ENCODE measurements around the gene TJP3. TPM values are rescaled to one million over a fixed set of nuclear protein-coding genes. Genes with fewer than 3 reads are reported as not detected.
"Not testable (repeated sequence)": the region's sequence is repeated elsewhere in the genome, so short reads cannot be mapped to it uniquely, and the experiment has no call there.

Gene TJP3
- total RNA-seq, 1 donor from 2014 or later: 3.1 TPM

- peaks cover 15% of the 10 kb centered on the region for H3K9me3 Mint-ChIP-seq (ENCODE audit: unreplicated experiment)
- no peak overlapping the region for H3K27ac Mint-ChIP-seq (ENCODE audit: unreplicated experiment)
- DNase-seq: no peak
- no peak overlapping the region for H3K4me3 Mint-ChIP-seq (ENCODE audit: unreplicated experiment)
- TF ChIP-seq, protein P1, sequence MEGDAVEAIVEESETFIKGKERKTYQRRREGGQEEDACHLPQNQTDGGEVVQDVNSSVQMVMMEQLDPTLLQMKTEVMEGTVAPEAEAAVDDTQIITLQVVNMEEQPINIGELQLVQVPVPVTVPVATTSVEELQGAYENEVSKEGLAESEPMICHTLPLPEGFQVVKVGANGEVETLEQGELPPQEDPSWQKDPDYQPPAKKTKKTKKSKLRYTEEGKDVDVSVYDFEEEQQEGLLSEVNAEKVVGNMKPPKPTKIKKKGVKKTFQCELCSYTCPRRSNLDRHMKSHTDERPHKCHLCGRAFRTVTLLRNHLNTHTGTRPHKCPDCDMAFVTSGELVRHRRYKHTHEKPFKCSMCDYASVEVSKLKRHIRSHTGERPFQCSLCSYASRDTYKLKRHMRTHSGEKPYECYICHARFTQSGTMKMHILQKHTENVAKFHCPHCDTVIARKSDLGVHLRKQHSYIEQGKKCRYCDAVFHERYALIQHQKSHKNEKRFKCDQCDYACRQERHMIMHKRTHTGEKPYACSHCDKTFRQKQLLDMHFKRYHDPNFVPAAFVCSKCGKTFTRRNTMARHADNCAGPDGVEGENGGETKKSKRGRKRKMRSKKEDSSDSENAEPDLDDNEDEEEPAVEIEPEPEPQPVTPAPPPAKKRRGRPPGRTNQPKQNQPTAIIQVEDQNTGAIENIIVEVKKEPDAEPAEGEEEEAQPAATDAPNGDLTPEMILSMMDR (IDR thresholded peaks at IDR 0.05; ENCODE audit: partially characterized antibody, unreplicated experiment): no peak
- H3K36me3 Mint-ChIP-seq (ENCODE audit: unreplicated experiment): no peaks in the 10 kb centered on the region
- no peaks in the 10 kb centered on the region for H3K4me1 Mint-ChIP-seq (ENCODE audit: low read depth, unreplicated experiment)
- peaks cover 9% of the 10 kb centered on the region for H3K27me3 Mint-ChIP-seq (ENCODE audit: unreplicated experiment)
These were observed 56.9 kb downstream of the TJP3 start for GRCh38 chr19:3765121-3765520.

- not testable (repeated sequence) for H3K4me1 Mint-ChIP-seq (ENCODE audit: low read depth, unreplicated experiment); H3K4me3 Mint-ChIP-seq (ENCODE audit: unreplicated experiment); H3K27me3 Mint-ChIP-seq (ENCODE audit: unreplicated experiment); H3K27ac Mint-ChIP-seq (ENCODE audit: unreplicated experiment); DNase-seq; H3K36me3 Mint-ChIP-seq (ENCODE audit: unreplicated experiment)
- H3K9me3 Mint-ChIP-seq (ENCODE audit: unreplicated experiment): peaks cover 15% of the 10 kb centered on the region
These were observed 57.6 kb downstream of the TJP3 start for GRCh38 chr19:3765757-3766156.

GRCh38 chr19:3766520-3766919, 58.3 kb downstream of the TJP3 start:
- H3K27me3 Mint-ChIP-seq (ENCODE audit: unreplicated experiment): peaks cover 10% of the 10 kb centered on the region
- peaks cover 11% of the 10 kb centered on the region for H3K9me3 Mint-ChIP-seq (ENCODE audit: unreplicated experiment)
- H3K4me1 Mint-ChIP-seq (ENCODE audit: low read depth, unreplicated experiment): no peaks in the 10 kb centered on the region
- peak overlapping the region; percentile 22 for H3K27ac Mint-ChIP-seq (ENCODE audit: unreplicated experiment)
- TF ChIP-seq, protein P1 (IDR thresholded peaks at IDR 0.05; ENCODE audit: partially characterized antibody, unreplicated experiment): no peak
- no peak for DNase-seq
- no peak overlapping the region for H3K4me3 Mint-ChIP-seq (ENCODE audit: unreplicated experiment)
- H3K36me3 Mint-ChIP-seq (ENCODE audit: unreplicated experiment): no peaks in the 10 kb centered on the region

DNA sequence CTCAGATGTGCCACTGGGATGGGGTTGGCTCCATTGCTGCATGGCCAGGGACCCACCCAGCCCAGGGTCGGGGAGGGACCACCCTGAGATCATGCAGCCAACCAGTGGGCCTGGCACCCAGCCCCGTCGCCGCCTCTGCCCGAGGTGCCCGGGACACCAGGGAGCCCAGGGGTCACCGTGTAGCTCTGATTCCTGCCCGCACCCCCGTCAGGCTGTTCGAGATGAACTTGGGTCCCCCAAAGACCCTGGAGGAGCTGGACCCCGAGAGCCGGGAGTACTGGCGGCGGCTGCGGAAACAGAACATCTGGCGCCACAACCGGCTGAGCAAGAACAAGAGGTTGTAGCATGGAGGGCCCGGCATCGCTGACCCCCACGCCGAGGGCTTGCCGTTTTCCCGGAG, 58.9 kb downstream of the TJP3 start:
- DNase-seq: no peak
- Mint-ChIP-seq H3K4me3 (ENCODE audit: unreplicated experiment) (no peak overlapping the region), H3K4me1 (ENCODE audit: low read depth, unreplicated experiment) (no peaks in the 10 kb centered on the region), H3K36me3 (ENCODE audit: unreplicated experiment) (no peaks in the 10 kb centered on the region), H3K27me3 (ENCODE audit: unreplicated experiment) (peaks cover 6% of the 10 kb centered on the region), H3K27ac (ENCODE audit: unreplicated experiment) (no peak overlapping the region), H3K9me3 (ENCODE audit: unreplicated experiment) (peaks cover 11% of the 10 kb centered on the region)
- TF ChIP-seq, protein P1 (IDR thresholded peaks at IDR 0.05; ENCODE audit: partially characterized antibody, unreplicated experiment): no peak

DNA sequence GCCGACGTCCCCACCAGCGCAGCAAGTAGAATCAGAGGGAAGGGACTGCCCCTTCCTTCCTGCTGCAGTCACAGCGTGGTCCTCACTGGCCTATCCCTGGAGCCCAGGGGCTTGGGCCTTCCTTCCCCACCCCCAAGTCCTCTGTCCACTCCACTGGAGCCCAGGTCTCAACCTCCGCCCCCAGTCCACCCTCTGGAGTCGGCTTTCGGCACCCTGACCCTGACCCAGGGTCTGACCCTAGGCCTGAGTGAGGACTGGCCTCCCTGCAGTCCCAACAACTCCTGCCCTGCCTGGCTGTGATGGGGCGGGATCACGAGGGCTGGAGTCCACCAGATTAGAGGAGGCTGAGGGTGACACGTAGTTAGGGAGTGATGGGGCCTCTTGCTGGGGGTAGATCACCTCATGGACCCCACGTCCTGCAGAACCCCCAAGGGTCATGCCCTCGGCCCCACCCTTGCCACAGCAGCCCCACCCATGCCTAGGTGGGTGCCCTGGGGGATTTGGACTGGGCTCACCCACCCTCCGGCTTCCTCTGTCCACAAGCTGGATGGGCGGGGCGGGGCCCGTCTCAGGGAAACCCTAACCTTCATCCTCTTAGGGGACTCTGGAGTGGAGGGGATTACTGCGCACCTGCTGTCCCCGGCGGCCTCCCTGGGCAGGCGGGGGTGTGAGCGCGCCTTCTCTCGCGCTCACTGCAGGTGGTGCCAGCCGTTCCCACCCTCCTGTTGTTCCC, 60.0 kb downstream of the TJP3 start:
- no peaks in the 10 kb centered on the region for H3K36me3 Mint-ChIP-seq (ENCODE audit: unreplicated experiment)

More for the DNA sequence above, 60.0 kb downstream of the TJP3 start:
- peaks cover 6% of the 10 kb centered on the region for H3K9me3 Mint-ChIP-seq (ENCODE audit: unreplicated experiment)
- no peaks in the 10 kb centered on the region for H3K4me1 Mint-ChIP-seq (ENCODE audit: low read depth, unreplicated experiment)
- DNase-seq: no peak
- H3K27ac Mint-ChIP-seq (ENCODE audit: unreplicated experiment): no peak overlapping the region
- H3K27me3 Mint-ChIP-seq (ENCODE audit: unreplicated experiment): peaks cover 4% of the 10 kb centered on the region
- H3K4me3 Mint-ChIP-seq (ENCODE audit: unreplicated experiment): no peak overlapping the region
- TF ChIP-seq, protein P1 (IDR thresholded peaks at IDR 0.05; ENCODE audit: partially characterized antibody, unreplicated experiment): no peak

Data from glutamatergic neuron (in vitro differentiated cells).